ENCODE results near the gene GARIN3.

GRCh38 chr5:157120102-157120501, 46.0 kb downstream of the GARIN3 start:
- TF ChIP-seq CTCF (IDR thresholded peaks at IDR 0.05) (no peak), REST (IDR thresholded peaks at IDR 0.05; ENCODE audit: insufficient read depth in 1 of 2, low read depth in 2 of 2, low read length in 1 of 2) (no peak), POLR2AphosphoS5 (IDR thresholded peaks at IDR 0.05; ENCODE audit: low read depth, low read length) (no peak), SIN3A (IDR thresholded peaks at IDR 0.05; ENCODE audit: borderline replicate concordance, insufficient read depth, low read depth, low read length) (no peak)
